ENCODE data around the gene CD300LB. TPM values are rescaled to one million over a fixed set of nuclear protein-coding genes. Genes with fewer than 3 reads are reported as not detected.

CD300LB gene
- total RNA-seq, 1 experiment from 2014 or later: not detected

DNA sequence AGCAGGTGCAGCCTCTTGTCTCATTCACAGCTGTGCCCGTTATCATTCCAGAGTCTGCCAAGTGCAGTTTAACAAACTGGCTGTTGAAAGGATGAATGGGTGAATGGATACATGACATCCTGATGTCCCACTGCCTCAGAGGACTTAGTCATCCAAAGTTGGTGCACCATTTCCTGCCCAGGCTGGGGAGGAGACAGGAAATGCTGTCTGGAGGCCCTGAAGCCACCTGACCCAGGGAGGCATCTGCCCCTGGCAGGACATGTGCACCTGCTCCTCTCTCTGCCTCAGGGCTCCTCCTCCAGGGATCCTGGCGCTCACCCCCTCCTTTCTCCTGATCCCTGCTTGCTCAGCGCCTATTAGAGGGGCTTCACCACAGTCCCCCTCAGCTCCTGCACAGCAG is 16.5 kb upstream of the CD300LB start:
- TF ChIP-seq ZNF219 (CRISPR knock-in tag; IDR thresholded peaks at IDR 0.05; ENCODE audit: borderline replicate concordance) (no peak), MYBL2 (CRISPR knock-in tag; IDR thresholded peaks at IDR 0.05) (no peak), NFE2L1 (CRISPR knock-in tag; IDR thresholded peaks at IDR 0.05) (no peak), ZNF232 (CRISPR knock-in tag; IDR thresholded peaks at IDR 0.05) (no peak), ZBTB43 (CRISPR knock-in tag; IDR thresholded peaks at IDR 0.05) (no peak), ARID4B (CRISPR knock-in tag; IDR thresholded peaks at IDR 0.05; ENCODE audit: borderline replicate concordance) (no peak), NR1H2 (CRISPR knock-in tag; IDR thresholded peaks at IDR 0.05) (no peak), ATF6 (CRISPR knock-in tag; IDR thresholded peaks at IDR 0.05) (no peak), TEAD1 (CRISPR knock-in tag; IDR thresholded peaks at IDR 0.05) (no peak), GRHL2 (CRISPR knock-in tag; IDR thresholded peaks at IDR 0.05; ENCODE audit: insufficient replicate concordance, severe bottlenecking) (no peak), E2F5 (CRISPR knock-in tag; IDR thresholded peaks at IDR 0.05) (no peak), JUN (CRISPR knock-in tag; IDR thresholded peaks at IDR 0.05) (no peak), FOXK1 (CRISPR knock-in tag; IDR thresholded peaks at IDR 0.05) (no peak)
- TF ChIP-seq, protein P1, sequence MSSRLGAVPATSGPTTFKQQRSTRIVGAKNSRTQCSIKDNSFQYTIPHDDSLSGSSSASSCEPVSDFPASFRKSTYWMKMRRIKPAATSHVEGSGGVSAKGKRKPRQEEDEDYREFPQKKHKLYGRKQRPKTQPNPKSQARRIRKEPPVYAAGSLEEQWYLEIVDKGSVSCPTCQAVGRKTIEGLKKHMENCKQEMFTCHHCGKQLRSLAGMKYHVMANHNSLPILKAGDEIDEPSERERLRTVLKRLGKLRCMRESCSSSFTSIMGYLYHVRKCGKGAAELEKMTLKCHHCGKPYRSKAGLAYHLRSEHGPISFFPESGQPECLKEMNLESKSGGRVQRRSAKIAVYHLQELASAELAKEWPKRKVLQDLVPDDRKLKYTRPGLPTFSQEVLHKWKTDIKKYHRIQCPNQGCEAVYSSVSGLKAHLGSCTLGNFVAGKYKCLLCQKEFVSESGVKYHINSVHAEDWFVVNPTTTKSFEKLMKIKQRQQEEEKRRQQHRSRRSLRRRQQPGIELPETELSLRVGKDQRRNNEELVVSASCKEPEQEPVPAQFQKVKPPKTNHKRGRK (CRISPR knock-in tag; IDR thresholded peaks at IDR 0.05; ENCODE audit: borderline replicate concordance): no peak
- TF ChIP-seq, protein P2, sequence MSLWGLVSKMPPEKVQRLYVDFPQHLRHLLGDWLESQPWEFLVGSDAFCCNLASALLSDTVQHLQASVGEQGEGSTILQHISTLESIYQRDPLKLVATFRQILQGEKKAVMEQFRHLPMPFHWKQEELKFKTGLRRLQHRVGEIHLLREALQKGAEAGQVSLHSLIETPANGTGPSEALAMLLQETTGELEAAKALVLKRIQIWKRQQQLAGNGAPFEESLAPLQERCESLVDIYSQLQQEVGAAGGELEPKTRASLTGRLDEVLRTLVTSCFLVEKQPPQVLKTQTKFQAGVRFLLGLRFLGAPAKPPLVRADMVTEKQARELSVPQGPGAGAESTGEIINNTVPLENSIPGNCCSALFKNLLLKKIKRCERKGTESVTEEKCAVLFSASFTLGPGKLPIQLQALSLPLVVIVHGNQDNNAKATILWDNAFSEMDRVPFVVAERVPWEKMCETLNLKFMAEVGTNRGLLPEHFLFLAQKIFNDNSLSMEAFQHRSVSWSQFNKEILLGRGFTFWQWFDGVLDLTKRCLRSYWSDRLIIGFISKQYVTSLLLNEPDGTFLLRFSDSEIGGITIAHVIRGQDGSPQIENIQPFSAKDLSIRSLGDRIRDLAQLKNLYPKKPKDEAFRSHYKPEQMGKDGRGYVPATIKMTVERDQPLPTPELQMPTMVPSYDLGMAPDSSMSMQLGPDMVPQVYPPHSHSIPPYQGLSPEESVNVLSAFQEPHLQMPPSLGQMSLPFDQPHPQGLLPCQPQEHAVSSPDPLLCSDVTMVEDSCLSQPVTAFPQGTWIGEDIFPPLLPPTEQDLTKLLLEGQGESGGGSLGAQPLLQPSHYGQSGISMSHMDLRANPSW (CRISPR knock-in tag; conservative IDR thresholded peaks at IDR 0.05; ENCODE audit: low read depth): no peak
- TF ChIP-seq, protein P3, sequence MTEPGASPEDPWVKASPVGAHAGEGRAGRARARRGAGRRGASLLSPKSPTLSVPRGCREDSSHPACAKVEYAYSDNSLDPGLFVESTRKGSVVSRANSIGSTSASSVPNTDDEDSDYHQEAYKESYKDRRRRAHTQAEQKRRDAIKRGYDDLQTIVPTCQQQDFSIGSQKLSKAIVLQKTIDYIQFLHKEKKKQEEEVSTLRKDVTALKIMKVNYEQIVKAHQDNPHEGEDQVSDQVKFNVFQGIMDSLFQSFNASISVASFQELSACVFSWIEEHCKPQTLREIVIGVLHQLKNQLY (CRISPR knock-in tag; IDR thresholded peaks at IDR 0.05): no peak
- TF ChIP-seq, protein P4, sequence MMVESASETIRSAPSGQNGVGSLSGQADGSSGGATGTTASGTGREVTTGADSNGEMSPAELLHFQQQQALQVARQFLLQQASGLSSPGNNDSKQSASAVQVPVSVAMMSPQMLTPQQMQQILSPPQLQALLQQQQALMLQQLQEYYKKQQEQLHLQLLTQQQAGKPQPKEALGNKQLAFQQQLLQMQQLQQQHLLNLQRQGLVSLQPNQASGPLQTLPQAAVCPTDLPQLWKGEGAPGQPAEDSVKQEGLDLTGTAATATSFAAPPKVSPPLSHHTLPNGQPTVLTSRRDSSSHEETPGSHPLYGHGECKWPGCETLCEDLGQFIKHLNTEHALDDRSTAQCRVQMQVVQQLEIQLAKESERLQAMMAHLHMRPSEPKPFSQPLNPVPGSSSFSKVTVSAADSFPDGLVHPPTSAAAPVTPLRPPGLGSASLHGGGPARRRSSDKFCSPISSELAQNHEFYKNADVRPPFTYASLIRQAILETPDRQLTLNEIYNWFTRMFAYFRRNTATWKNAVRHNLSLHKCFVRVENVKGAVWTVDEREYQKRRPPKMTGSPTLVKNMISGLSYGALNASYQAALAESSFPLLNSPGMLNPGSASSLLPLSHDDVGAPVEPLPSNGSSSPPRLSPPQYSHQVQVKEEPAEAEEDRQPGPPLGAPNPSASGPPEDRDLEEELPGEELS (CRISPR knock-in tag; IDR thresholded peaks at IDR 0.05): no peak
- ChIA-PET CTCF (no interaction called here), POLR2A (no interaction called here)
- no peak overlapping the region for H3K27ac Mint-ChIP-seq
- no peaks in the 10 kb centered on the region for H3K4me1 Mint-ChIP-seq
- H3K4me3 Mint-ChIP-seq: no peak overlapping the region
- ATAC-seq (no peak), DNase-seq (ENCODE audit: low spot score) (no peak)
- no peaks in the 10 kb centered on the region for H3K36me3 Mint-ChIP-seq
- peaks cover 3% of the 10 kb centered on the region; the same call in 1 of the 2 replicates for H3K27me3 Mint-ChIP-seq (ENCODE audit: low read depth)
- no peaks in the 10 kb centered on the region for H3K9me3 Mint-ChIP-seq
